ENCODE results near the gene RPS6KC1. TPM values are rescaled to one million over a fixed set of nuclear protein-coding genes. Genes with fewer than 3 reads are reported as not detected.

Gene RPS6KC1
- total RNA-seq, 1 experiment from 2014 or later, result 16.9 TPM

DNA sequence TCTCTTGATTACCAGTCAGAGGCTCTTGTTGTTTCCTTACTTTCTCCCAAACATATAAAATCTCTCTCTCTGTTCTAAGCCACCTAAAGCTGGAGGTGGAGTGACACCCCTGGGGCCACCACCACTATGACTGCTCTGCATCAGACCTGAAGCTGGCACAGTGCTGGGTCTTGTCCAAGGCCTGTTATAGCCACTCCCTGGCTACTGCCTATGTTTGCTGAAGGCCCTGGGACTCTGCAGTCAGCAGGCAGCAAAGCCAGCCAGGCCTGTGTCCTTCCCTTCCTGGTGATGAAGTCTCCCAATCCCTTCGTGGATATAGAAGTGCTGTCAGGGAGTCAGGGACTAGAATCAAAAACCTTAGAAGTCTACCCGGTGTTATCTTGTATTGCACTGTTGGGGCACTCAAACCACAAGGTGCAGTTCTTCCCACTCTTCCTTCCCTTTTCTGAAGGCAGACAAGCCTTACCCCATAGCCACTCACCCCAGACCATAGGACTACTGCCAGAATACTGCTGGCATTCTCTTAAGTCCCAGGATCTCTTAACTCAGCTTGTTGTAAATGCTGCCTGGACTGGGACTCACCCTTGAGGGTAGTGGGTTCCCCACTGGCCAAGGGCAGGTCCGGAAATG lies 103.1 kb downstream of the RPS6KC1 start:
- Histone ChIP-seq H3K23ac (ENCODE audit: insufficient read length, low read depth, low read length) (no peak overlapping the region), H4K20me1 (ENCODE audit: control insufficient read depth, insufficient read depth, insufficient read length) (no peaks in the 10 kb centered on the region), H4K8ac (replicated peaks; ENCODE audit: insufficient read length, low read depth, low read length) (no peak overlapping the region), H3T11ph (ENCODE audit: low read length) (no peak overlapping the region), H3K27ac (ENCODE audit: insufficient read length, low read depth, low read length) (no peak overlapping the region), H4K91ac (ENCODE audit: insufficient read length, low read depth, low read length) (no peak overlapping the region), H2BK15ac (ENCODE audit: low read depth, low read length) (no peak overlapping the region), H2BK20ac (ENCODE audit: low read depth, low read length, poor library complexity, severe bottlenecking) (no peak overlapping the region), H3K4me2 (ENCODE audit: insufficient read depth, insufficient read length, low read length) (no peak overlapping the region), H3K79me2 (ENCODE audit: insufficient read depth, low read length) (no peaks in the 10 kb centered on the region), H3K56ac (ENCODE audit: insufficient read length, low read depth, low read length) (no peak overlapping the region), H2BK5ac (ENCODE audit: insufficient read length, low read length) (no peak overlapping the region), H3K18ac (ENCODE audit: insufficient read length, low read depth, low read length) (no peak overlapping the region), H4K5ac (ENCODE audit: insufficient read length, low read depth, low read length) (no peak overlapping the region), H3K27me3 (ENCODE audit: insufficient read depth, low read length) (no peaks in the 10 kb centered on the region), H3K4ac (ENCODE audit: low read depth, low read length) (no peak overlapping the region), H3K9me3 (ENCODE audit: control insufficient read depth, low read depth, low read length) (no peaks in the 10 kb centered on the region), H2AK5ac (ENCODE audit: insufficient read length, low read length) (no peak overlapping the region), H3K9ac (ENCODE audit: extremely low read depth, insufficient read length, low read length) (no peak overlapping the region), H3K14ac (ENCODE audit: insufficient read depth, low read length) (no peak overlapping the region), H3K23me2 (ENCODE audit: insufficient read length, low read depth, low read length, poor library complexity, severe bottlenecking) (no peaks in the 10 kb centered on the region), H2AFZ (ENCODE audit: low read length) (no peak overlapping the region), H2BK12ac (ENCODE audit: insufficient read length, low read depth, low read length) (no peak overlapping the region), H3K4me1 (ENCODE audit: insufficient read depth, low read length) (no peaks in the 10 kb centered on the region), H2BK120ac (ENCODE audit: low read depth, low read length, poor library complexity, severe bottlenecking) (no peak overlapping the region), H3K79me1 (ENCODE audit: insufficient read depth, low read depth, low read length, poor library complexity, severe bottlenecking) (no peaks in the 10 kb centered on the region)
- WGBS (ENCODE audit: extremely low coverage, insufficient read length, low lambda C conversion rate), result no CpG with 5 or more reads among the region's 3 CpGs
- no peaks in the 10 kb centered on the region for H3K27me3 Mint-ChIP-seq (ENCODE audit: low read depth)
- H3K9me3 Mint-ChIP-seq, result peaks cover 19 to 20% of the 10 kb centered on the region in 2 experiments
- TF ChIP-seq, protein P1, sequence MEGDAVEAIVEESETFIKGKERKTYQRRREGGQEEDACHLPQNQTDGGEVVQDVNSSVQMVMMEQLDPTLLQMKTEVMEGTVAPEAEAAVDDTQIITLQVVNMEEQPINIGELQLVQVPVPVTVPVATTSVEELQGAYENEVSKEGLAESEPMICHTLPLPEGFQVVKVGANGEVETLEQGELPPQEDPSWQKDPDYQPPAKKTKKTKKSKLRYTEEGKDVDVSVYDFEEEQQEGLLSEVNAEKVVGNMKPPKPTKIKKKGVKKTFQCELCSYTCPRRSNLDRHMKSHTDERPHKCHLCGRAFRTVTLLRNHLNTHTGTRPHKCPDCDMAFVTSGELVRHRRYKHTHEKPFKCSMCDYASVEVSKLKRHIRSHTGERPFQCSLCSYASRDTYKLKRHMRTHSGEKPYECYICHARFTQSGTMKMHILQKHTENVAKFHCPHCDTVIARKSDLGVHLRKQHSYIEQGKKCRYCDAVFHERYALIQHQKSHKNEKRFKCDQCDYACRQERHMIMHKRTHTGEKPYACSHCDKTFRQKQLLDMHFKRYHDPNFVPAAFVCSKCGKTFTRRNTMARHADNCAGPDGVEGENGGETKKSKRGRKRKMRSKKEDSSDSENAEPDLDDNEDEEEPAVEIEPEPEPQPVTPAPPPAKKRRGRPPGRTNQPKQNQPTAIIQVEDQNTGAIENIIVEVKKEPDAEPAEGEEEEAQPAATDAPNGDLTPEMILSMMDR (conservative IDR thresholded peaks at IDR 0.05), result no peak
- peak overlapping the region in 1 of 3 experiments; percentile 59; a peak in 1 of 7 replicates for H3K27ac Mint-ChIP-seq
- H3K36me3 Mint-ChIP-seq (ENCODE audit: insufficient read depth in 1 of 3, low read depth in 3 of 3), result peaks cover 15 to 23% (median 17%) of the 10 kb centered on the region in 3 experiments
- no peak overlapping the region for H3K4me3 Mint-ChIP-seq
- no peak for DNase-seq
- H3K4me1 Mint-ChIP-seq, result no peaks in the 10 kb centered on the region

All from H9 (cell line).